NCI-H2196 treated with DMSO at 0.1 percent for 48 hours (cell line): ENCODE measurements around the gene CCDC73.
"Not testable (repeated sequence)": the region's sequence is repeated elsewhere in the genome, so short reads cannot be mapped to it uniquely, and the experiment has no call there.

Experiments used
- DNase-seq: peaks from one replicate; lab custom pipeline; 2025; ENCODE audit not compliant: unreplicated experiment; lab: John Stamatoyannopoulos, UW

Gene CCDC73

DNA sequence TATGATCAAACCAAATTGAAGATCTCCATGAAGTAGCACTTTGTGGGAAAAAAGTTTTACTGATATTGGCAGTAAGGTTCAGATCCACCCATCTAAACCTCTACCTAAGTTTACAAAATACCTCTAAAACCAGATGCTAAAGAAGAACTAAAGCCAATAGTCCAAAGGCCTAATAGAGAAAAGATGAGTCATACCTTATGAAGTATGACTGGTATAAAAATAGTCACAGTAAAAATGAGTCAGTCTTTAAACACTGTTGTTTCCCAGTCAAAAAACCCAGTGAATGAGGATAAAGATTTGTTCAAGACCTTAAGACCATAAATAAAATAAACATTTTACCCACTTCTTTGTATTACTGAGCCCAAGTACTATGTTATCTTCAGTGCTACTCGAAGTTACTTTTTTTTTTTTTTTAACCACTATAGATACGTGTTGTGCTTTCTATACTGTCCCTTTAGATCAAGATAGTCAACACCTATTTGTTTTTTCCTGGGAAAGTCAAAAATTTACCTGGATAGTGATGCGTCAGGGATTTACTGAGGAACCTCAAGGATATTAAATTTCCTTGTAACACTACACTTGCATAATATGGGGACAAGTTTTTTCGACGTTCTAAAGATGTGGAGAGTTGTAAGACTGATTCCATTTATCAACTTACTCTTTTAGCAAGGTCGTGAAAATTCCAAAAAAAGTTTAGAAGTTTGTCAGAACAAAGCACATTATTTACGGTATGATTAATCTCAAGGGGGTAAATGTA is 87.3 kb downstream of the CCDC73 start:
- no peak for DNase-seq

DNA sequence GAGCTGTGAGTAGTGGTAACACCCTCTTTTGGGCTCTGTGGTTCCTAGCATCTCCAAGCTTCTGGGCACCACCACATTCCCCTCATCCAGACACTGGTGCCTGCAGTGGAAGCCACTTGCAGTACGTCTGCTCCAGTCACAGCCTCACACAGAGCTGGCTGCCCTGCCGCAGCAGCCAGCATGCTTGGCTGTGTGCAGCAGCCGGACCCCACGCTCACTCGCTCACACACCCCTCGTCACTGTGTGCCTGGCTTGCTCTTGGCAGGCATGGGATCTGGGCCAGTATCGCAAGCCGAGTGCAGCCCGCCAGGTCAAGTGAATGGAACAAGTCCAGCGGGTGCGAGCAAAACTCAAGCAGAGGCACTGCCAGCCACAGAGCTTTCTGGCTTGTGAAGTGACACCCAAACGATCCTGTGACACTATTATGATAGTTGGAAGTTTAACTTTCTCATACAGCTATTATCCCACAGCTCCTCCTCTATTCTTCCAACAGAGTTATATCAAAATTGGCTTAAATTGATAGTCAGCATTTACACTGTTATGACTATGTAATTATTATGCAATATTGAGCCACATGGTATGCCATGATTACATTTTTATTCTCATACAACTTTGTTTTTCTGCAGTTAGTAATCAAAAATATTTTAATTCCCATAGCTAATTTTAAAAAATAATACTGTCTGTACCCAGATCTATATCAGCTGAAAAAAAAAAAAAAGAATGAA is 89.0 kb downstream of the CCDC73 start:
- no peak for DNase-seq

DNA sequence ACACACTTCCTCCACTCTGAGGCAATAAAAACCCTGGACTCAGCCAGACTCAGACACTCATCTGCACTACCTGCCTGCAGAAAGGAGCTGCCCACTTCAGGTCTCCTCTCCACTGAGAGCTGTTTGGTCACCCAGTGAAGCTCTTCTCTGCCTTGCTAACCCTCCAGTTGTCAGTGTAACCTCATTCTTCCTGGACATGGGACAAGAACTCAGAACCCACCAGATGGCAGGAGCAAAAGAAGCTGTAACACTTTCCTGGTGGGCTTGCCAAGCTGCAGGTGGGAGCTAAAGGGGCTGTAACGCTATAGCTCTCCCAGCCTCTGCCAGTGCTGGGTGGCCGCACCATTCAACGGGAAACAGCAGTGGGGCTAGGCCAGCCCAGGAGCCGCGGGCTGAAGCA is 89.7 kb downstream of the CCDC73 start:
- DNase-seq = no peak

DNA sequence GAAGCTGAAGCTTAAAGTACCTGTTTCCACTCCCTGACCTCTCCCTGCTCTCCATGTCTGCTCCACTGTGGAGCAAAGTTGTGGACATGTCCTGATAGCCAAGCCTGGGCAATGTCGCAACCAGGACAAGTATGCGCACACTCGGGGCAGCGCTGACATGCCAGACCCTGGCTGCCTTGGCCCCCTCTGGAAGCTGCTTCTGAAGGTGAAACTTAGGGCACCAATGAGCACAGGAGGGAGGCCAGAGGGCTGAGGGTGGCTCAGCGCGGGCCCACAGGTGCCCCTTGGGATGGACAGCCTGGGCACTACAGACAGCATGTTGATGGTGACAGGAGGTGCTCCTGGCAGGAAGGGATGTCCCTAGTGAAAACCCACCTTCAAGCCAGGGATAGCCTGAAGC is 90.2 kb downstream of the CCDC73 start:
- no peak for DNase-seq

DNA sequence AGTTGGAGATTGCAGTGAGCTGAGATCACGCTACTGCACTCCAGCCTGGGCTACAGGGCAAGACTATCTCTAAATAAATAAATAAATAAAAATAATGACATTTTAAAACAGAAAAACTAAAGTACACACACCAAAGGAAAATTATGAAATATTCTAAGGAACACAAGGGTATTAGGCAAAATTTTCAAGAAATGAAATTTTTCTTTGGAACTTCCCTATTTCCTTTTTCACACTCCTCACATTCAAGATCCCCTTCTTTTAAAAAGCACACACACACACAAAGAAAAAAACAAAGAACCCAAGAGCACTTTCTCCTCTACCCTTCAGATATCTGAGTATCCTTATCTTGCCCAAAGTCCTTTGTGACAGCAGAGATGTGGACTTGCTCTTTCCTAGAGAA is 92.8 kb downstream of the CCDC73 start:
- DNase-seq = no peak

DNA sequence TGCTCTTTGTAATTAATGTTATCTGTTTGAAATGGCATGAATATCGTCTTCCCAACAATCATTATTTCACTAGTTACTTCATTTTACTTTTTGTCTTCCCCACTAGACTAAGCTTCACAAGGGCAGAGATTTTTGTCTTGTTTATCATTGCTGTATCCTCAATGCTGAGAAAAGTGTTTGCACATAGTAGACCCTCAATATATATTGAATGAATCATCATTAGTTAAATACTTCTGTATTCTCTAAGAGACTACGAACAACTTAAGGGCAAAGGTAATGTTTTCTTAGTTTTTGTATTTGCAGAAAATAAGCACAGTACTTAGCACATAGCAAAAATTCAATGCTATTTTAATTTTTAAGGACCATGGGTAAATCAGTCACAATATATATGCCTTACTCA is 95.9 kb downstream of the CCDC73 start:
- no peak for DNase-seq

DNA sequence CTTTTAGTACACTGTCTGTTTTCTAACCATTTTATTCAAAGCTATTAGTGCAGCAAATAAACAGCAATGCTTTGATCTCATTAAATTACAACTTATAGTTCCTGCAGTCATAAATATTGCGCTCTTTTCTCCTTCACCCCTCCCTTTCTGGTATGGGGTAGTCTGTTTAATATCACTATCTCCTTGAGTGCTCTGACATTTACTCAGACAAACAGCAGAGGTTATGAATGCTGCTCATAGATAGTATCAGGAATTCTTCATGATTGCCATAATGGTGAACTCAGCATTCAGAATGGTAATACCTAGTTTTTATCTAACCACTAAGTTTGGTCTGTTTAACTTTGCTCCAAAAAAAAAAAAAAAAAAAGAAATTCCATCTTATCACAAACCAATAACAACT is 123.4 kb downstream of the CCDC73 start:
- DNase-seq = no peak

DNA sequence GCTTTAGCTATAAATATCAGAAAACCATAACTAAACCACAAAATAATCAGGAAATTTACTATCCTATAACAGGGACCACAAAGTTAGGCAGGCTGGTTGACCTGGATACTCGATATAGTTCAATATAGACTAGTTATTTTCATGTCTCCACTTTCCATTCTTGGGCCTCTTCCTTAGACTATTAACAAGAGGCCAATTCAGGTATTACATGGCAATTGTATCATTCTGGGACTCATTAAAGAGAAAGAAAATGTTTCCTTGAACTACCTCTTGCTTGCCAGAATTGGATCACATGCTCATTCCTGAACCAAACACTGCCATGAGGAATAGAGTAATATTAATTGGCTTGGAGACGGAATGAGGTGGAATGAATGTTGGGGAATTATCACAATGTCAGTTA is 134.8 kb downstream of the CCDC73 start:
- DNase-seq = no peak

DNA sequence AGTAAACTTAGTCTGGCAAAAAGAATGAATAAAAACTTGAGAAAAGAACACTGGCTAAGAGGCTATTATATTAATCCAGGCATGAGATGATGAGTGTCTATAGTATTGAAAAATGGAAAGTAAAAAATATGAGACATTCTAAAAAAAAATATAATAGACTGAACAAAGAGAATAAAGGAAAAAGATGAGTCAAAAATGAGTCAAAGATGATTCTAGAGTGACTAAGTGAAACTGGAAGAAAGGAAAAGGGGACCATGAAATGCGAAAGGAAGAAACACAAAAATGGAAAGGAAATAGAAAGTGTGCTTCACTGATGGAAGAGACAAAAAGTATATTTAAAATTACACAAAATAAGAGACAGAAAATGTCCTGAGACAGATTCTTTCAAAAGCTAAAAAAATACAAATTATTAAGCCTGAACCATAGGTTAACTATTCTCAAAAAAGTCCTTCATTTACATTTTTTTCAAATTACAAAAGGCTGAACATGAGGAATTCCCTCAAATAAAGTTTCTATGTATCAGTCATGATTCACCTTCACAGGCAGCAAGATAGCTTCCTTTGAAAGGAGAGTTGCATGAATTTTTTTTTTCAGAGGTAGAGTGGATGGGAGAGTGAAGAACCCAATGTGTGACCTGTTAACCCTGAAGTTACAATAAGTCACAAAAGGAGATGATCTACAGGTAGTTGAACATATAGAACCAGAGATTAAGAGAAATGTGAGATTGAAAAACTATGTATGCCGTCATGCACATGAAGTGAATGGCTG is 135.6 kb downstream of the CCDC73 start:
- no peak for DNase-seq

DNA sequence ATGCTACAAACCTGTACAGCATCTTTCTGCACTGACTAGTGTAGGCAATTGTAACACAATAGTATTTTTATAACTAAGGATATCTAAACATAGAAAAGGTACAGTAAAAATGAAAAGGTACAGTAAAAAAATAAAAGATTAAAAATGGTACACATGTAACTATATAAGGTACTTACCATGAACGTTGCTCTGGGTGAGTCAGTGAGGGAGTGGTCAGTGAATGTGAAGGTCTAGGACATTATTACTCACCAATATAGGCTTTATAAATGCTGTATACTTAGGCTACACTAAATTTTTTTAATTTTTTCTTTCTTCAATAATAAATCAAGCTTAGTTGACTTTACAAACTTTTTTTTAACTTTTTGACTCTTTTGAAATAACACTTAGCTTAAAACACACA is 150.9 kb downstream of the CCDC73 start:
- DNase-seq = no peak

DNA sequence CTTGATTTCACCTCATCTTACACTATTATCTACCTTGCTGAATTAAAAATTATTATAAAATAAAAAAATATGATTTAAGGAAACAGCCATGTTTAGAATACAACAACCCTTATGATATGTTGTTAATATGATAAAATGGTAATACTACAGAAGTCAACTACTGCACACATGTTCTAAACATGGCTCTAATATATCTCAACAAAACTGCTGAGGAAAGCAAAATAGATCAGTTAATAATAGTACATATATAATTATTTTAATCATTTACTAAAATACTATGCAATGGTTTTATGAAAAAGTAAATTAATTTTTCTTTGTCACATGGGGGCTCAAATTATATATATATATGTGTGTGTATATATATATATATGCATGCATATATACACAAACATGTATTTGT is 153.1 kb downstream of the CCDC73 start:
- no peak for DNase-seq

DNA sequence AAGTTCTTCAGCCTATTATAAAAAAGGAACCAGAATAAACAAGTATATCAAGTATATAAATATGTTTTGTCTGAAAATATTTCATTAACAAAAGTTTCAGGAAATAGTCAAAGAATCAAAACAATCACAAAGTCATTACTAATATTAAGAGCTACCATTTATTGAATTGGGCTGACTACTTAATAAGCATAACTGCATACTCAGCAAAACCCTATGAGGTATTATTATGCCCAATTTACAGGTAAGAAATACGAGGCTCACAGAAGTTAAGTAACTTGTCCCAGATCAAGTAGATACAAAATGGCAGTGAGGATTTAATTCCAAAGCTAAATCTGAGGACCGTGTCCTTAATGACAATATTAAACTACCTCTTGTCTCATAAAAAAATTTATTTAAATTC is 158.6 kb downstream of the CCDC73 start:
- DNase-seq = no peak

DNA sequence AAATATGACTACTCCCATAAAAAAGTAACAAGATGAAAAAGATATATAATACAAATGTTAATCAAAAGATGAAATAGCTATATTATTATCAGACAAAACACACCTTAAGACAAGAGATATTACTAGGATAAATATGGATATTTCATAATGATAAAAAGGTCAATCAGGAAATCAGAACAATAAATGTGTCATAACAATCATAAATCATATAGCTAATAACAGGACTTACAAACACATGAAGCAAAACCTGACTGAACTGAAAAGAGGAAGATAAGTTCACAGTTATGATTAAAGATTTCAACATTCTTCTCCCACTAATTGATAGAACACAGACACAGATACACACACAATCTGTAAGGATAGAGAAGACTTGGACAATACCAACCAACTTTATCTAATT is 163.6 kb downstream of the CCDC73 start:
- DNase-seq = no peak

DNA sequence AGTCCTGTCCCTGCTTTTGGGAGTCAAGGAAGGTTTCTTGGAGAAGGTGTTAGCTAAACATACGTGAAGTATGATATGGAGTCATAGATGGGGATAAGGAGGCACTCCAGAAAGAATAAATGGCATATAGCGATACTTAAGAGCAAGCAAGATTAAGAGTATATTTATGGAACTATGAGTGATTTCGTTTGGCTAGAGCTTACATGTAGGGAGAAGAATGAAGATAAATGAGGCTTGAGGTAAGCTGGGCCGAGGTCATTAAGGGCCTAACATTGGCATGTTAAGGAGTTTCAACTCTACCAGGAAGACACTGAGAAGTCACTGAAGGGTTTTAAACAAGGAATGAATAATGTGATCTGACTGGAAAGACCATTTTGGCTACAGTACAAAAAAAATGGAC is 177.6 kb downstream of the CCDC73 start:
- no peak for DNase-seq

DNA sequence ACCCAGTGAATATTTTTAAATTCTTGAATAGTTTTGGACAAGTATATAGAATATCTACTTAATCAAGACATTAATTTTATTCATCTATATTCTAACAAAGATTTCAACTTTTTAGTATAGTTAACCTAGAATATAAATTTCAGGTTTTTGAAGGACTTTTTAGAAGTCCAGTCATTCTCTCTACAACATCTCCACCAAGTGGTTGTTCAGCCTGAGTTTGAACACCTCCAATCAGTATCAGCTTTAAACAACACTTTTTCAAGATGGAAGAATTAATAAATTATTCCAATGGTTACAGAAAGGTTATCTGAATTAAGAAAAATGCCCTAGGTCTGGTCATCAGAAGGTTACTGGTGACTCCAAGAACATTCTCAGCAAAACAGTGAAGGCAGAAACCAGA is 179.0 kb downstream of the CCDC73 start:
- DNase-seq = no peak

DNA sequence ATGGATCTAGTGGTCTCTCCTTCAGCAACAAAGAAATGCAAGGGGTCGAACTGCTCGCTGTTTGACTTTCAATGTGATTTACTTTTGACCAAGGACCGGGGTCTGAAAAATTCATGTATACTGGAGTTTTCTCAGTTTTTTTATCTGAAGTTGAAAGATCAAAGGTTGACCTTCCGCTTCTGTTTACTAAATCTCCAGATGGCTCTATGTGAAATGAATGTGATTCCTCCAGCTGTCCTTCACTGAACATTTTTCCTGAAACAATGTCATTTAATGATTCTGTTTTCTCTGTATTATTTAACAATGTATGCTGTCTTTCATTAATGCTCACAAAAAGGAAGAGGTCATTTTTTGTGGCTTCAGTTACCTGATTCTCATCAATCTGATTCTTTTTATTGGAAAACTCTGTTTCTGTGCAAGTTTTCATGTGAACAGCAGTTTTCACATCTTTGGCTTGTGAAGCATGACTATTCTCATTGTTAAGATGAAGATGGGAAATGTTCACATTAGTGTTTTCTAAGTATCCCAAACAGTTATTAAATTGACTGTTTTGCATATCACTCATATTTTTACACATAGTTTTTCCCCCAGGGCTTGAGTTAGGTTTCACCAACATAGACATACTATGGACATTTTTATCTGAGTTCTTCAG is 180.8 kb downstream of the CCDC73 start:
- DNase-seq = no peak

DNA sequence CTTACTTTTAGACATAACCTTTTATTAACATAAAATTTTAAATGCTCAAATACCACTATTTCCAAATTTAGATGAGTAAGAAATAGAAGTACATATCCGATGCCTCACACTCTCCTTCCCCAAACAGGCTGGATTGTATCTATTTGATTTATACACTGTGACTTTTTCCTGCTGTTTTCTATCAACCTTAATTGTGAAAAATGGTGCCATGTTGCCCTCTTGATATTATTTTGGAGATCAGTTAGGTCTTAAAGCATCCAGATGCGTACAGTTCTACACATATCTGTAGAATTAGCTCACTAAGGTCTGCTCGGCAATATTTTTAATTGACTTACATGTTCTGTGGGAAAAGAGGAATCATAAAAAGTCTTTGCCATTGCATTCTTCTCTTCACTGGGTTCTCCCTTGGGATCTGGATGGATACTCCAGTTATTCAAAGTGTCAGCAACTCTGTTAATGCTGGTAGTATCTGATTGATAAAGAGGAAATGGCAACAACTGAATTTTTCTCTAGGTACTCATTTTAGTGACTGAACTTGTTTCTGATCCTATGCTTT is 183.6 kb downstream of the CCDC73 start:
- no peak for DNase-seq

DNA sequence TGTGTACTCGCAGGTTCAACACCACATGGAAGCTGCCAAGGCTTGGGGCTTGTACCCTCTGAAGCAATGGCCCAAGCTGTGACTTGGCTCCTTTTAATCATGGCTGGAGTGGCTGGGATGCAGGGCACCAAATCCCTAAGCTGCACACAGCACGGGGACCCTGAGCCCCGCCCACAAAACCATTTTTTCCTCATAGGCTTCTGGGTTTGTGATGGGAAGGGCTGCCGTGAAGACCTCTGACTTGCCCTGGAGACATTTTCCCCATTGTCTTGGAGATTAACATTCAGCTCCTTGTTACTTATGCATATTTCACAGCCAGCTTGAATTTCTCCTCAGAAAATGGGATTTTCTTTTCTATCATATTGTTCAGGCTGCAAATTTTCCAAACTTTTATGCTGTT is 185.6 kb downstream of the CCDC73 start:
- not testable (repeated sequence) for DNase-seq

DNA sequence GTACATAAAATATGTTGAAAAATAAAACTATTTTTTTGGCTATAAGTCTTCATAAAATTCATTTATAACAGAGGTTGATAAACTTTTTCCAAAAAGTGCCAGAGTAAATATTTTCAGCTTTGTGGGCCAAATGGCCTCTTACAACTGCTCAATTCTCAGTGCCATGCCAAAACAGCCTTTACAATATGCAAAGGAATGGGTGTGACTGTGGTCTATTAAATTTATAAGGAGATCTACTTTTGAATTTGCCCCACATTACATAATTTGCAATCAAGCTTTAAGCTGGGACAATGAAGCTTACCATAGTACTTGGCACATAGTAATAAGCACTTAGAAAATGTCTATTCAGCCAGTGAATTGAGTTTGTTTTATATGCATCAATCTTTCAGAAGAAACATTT is 188.2 kb downstream of the CCDC73 start:
- no peak for DNase-seq

DNA sequence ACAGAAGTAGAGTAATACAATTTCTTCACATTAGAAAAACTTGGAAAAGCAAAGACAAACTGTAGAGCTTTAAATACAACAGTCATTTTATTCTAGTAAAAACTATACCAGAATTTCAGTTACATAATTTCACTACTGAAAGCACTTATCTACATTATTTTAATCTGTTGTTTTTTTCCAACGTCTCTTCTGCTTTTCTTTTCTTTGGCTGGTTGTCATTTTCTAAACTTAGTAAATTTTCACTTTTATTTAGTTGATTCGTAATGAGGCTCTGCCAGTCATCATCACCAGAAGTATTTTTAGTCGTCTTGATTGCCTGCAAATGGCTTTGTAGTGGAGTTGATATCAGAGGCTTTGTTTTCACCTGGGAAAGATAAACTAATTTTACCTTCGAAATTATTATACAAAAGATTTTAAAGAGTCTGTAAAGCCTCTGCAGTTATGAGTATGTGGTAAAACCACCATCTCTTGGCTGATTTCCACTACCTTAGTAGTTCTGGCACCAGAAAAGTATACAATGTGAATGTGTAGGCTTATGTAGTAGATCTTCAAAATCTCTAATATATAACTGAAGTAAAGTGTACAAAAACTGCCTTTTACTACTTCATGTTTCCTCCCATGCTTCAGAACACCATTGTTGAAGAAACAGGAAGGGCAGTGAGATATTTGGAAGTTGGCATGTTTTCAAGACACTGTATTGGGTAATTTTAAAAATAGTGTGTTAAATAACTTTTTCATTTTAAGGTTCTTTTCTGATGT is 191.6 kb downstream of the CCDC73 start:
- DNase-seq = no peak

DNA sequence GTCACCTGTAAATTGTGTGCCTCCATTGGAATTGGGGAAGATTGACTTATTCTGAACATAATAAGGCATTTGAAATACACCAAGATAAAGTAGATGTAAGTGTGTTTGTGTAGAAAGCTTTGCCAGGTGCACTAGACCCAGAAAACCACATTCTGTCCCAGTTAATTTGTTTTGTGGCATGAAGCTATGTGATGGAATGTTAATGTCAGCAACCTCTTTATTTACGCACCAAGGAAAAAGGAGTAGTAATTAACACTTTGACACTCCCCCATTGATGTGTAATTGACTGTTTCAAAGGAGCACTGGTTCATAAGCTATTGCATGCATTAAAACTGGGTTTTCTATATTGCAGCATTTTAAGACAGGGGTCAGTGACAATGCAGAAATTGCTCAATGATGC is 196.5 kb downstream of the CCDC73 start:
- no peak for DNase-seq
